ENCODE results near the gene PALB2. TPM values are rescaled to one million over a fixed set of nuclear protein-coding genes. Genes with fewer than 3 reads are reported as not detected.

The PALB2 gene
- total and polyA plus RNA-seq, 2 of the 13 experiments (the other 11 are each of a cell fraction or from before 2014, with no cell fraction given), result 12.1 to 40.9 TPM

DNA sequence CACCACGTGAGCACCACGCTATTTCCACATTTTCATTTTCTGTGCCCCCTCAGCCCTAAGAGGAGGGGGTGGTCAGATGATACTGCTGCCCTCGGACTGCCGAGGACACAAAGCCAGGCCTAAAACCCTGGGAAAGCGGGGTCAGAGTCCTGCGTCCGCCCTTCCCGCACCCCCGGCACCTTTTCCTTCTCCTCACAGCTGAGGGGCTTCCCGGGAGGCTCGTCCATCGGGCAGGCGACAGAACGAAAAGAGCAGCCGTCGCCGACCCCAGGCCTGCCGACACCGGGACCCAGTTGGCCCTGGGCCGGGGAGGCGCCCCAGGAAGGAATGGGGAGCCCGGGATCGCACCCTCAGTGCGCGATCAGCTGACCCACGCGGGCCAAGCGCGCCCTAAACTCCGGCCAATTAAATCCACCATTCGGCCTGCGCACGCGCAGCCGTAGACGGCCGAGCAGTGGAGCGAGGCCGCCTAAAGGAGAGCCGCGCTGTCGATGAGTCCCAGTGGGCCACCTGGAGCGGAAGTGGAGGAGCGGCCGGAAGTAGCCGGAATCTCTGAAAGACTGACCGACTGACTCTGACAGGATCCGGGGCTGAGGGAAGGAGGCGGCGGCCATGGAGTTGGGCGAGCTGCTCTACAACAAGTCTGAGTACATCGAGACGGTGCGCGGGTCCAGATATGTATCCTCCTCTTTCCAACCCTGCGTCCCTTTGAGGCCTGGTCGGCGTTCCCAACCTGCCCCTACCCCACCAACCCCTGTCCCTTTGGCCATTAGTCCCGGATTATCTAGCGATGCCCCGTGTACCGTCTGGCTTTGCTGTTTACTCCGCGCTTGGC is at the start of gene PALB2, which contains the start of gene DCTN5 (continued):
- peak; percentile 43 for TF ChIP-seq SOX5 (CRISPR knock-in tag; IDR thresholded peaks at IDR 0.05; ENCODE audit: borderline replicate concordance)
- peak; percentile 66; the same call in 1 of the 2 replicates for TF ChIP-seq IRF1 (CRISPR knock-in tag; IDR thresholded peaks at IDR 0.05; ENCODE audit: low read depth)
- 0 out of 2 replicates have a peak, but pooled peaks have one; percentile 62 for TF ChIP-seq KLF11 (CRISPR knock-in tag; IDR thresholded peaks at IDR 0.05)
- TF ChIP-seq TEAD3 (CRISPR knock-in tag; optimal IDR thresholded peaks at IDR 0.05; ENCODE audit: borderline replicate concordance), result peak; percentile 56
- peak; percentile 48; the same call in 1 of the 2 replicates for TF ChIP-seq FOXM1 (CRISPR knock-in tag; IDR thresholded peaks at IDR 0.05)
- peak; percentile 74 for TF ChIP-seq ZNF160 (CRISPR knock-in tag; IDR thresholded peaks at IDR 0.05)
- TF ChIP-seq ZSCAN21 (CRISPR knock-in tag; IDR thresholded peaks at IDR 0.05; ENCODE audit: borderline replicate concordance), result peak; percentile 92
- TF ChIP-seq ZNF20 (CRISPR knock-in tag; IDR thresholded peaks at IDR 0.05), result peak; percentile 94; the same call in 1 of the 2 replicates
- no peak; the same call in 1 of the 2 replicates for TF ChIP-seq ZNF180 (CRISPR knock-in tag; IDR thresholded peaks at IDR 0.05; ENCODE audit: borderline replicate concordance, low read depth)
- peak; percentile 91; the same call in 1 of the 2 replicates for TF ChIP-seq CENPBD1 (CRISPR knock-in tag; IDR thresholded peaks at IDR 0.05; ENCODE audit: borderline replicate concordance, low read depth)
- TF ChIP-seq, protein P1, sequence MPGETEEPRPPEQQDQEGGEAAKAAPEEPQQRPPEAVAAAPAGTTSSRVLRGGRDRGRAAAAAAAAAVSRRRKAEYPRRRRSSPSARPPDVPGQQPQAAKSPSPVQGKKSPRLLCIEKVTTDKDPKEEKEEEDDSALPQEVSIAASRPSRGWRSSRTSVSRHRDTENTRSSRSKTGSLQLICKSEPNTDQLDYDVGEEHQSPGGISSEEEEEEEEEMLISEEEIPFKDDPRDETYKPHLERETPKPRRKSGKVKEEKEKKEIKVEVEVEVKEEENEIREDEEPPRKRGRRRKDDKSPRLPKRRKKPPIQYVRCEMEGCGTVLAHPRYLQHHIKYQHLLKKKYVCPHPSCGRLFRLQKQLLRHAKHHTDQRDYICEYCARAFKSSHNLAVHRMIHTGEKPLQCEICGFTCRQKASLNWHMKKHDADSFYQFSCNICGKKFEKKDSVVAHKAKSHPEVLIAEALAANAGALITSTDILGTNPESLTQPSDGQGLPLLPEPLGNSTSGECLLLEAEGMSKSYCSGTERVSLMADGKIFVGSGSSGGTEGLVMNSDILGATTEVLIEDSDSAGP (CRISPR knock-in tag; IDR thresholded peaks at IDR 0.05; ENCODE audit: borderline replicate concordance), result peak; percentile 97
- no peak for TF ChIP-seq SSRP1 (CRISPR knock-in tag; IDR thresholded peaks at IDR 0.05)
- no peak for TF ChIP-seq ZNF562 (CRISPR knock-in tag; IDR thresholded peaks at IDR 0.05; ENCODE audit: borderline replicate concordance)
- peak; percentile 99 for TF ChIP-seq HIVEP1 (CRISPR knock-in tag; IDR thresholded peaks at IDR 0.05)
- TF ChIP-seq HBP1 (CRISPR knock-in tag; IDR thresholded peaks at IDR 0.05; ENCODE audit: low read depth), result peak; percentile 98
- TF ChIP-seq KAT2B (IDR thresholded peaks at IDR 0.05; ENCODE audit: borderline replicate concordance, low read depth, low read length), result no peak
- no peak for TF ChIP-seq ZUFSP (CRISPR knock-in tag; IDR thresholded peaks at IDR 0.05; ENCODE audit: borderline replicate concordance)
- TF ChIP-seq ELF4 (CRISPR knock-in tag; IDR thresholded peaks at IDR 0.05; ENCODE audit: borderline replicate concordance), result peak; percentile 87
- TF ChIP-seq KDM5A (IDR thresholded peaks at IDR 0.05; ENCODE audit: borderline replicate concordance, low read length), result peak; percentile 92
- TF ChIP-seq ZNF567 (CRISPR knock-in tag; IDR thresholded peaks at IDR 0.05; ENCODE audit: borderline replicate concordance), result peak; percentile 98; the same call in 1 of the 2 replicates

Data from HepG2 (cell line).